Gastrocnemius medialis (tissue), 4 donors: ENCODE data around the gene CLCN3. TPM values are rescaled to one million over a fixed set of nuclear protein-coding genes. Genes with fewer than 3 reads are reported as not detected.

ENCODE experiments used
- ATAC-seq, 2 donors: fragments of 150-250 bp; one replicate each; pipeline ENCODE4 v1.9.1; 2016
- DNase-seq, 2 donors: peaks; one replicate each; pipeline ENCODE4 v3.0.0-alpha.2; 2019
- H3K27ac ChIP-seq, 4 donors: fragments of 200-600 bp; sonication (generic); 1 replicate in 1 of 4; 2 replicates in 3 of 4; pipeline ENCODE4 v1.5.1; 2016 to 2018; ENCODE audit warnings: mild to moderate bottlenecking in 2 of 4, moderate library complexity in 1 of 4
- H3K27me3 ChIP-seq, 3 donors: fragments of 200-600 bp; sonication (generic) in 2 of 3; 1 replicate in 1 of 3; 2 replicates in 2 of 3; pipeline versions ENCODE4 v1.5.1 to v1.6.0; 2016 to 2019; ENCODE audit warnings: mild to moderate bottlenecking in 1 of 3, moderate library complexity in 1 of 3
- H3K36me3 ChIP-seq, 2 donors: fragments of 200-600 bp; sonication (generic) in 1 of 2; one replicate each; pipeline ENCODE4 v1.5.1; 2017 to 2018
- H3K4me1 ChIP-seq, 2 donors: fragments of 200-600 bp; sonication (generic) in 1 of 2; one replicate each; pipeline ENCODE4 v1.5.1; 2016 to 2017; ENCODE audit warnings: mild to moderate bottlenecking in 2 of 2
- H3K4me3 ChIP-seq, 4 donors: fragments of 200-600 bp; sonication (generic) in 3 of 4; 1 replicate in 1 of 4; 2 replicates in 3 of 4; pipeline ENCODE4 v1.5.1; 2016 to 2019; ENCODE audit warnings: mild to moderate bottlenecking in 2 of 4
- H3K9me3 ChIP-seq, 3 donors: fragments of 200-600 bp; sonication (generic) in 2 of 3; 1 replicate in 1 of 3; 2 replicates in 2 of 3; pipeline ENCODE4 v1.5.1; 2016 to 2019
- CTCF ChIP-seq, 5 experiments: fragments of 450-650 bp in 3 of 5; fragments of 200-600 bp in 2 of 5; sonication (generic) in 2 of 5; IDR thresholded peaks in 4 of 5; conservative IDR thresholded peaks in 1 of 5; 1 replicate in 4 of 5; 2 replicates in 1 of 5; pipeline ENCODE4 v1.5.1; 2016 to 2019; ENCODE audit warnings: antibody characterized with exemption in 5 of 5, mild to moderate bottlenecking in 3 of 5, moderate library complexity in 3 of 5
- POLR2A ChIP-seq, 2 donors: fragments of 450-650 bp; IDR thresholded peaks; one replicate each; pipeline ENCODE4 v1.6.1; 2017; ENCODE audit warnings: antibody characterized with exemption in 2 of 2, mild to moderate bottlenecking in 2 of 2, moderate library complexity in 2 of 2
- in situ Hi-C, 4 donors: fragments of 200-750 bp; cut with MboI; loops; one replicate each; pipeline versions ENCODE4 v1.15.0 to v1.8.0; 2017; ENCODE audit warnings: low sequenced_read_pairs in 4 of 4
- intact Hi-C: fragments of 100-400 bp; cut with DNase I; formaldehyde crosslinking; loops from one replicate; pipeline ENCODE4 v1.15.1; 2023; ENCODE audit warnings: low total_unique reads
- total RNA-seq, 4 donors: library from RNA; depleted of rRNA; stranded (reverse); fragments of >200 nt; gene quantifications; one replicate each; pipeline versions ENCODE4 v1.1.0 to v1.2.3, GENCODE V29; 2016

Gene CLCN3
- total RNA-seq, 4 donors from 2014 or later: 18.7 to 24.8 (median 20.5) TPM

DNA sequence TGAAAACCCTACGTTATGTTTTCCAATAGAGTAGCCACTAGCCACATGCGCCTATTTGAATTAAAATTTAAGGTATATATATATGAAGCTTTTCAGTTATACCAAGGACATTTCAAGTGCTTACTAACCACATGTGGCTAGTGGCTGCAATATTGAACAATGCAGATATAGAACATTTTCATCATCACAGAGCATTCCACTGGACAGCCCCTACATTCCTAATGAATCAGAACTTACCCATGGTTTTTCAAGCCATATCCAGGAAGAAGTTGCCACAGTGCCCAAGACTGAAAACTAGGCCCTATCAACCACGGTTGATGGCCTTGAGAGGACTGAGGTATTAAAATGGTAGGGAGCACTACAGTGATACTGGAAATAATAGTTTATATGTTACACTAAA, 37.7 kb upstream of the CLCN3 start:
- Histone ChIP-seq H3K4me3 (no peak overlapping the region), H3K27me3 (no peaks in the 10 kb centered on the region), H3K36me3 (peaks cover 2 to 39% of the 10 kb centered on the region in 2 donors), H3K27ac (no peak overlapping the region), H3K9me3 (no peaks in the 10 kb centered on the region), H3K4me1 (no peaks in the 10 kb centered on the region)
- ATAC-seq (no peak), DNase-seq (no peak)
- intact Hi-C loops: no loop called here
- in situ Hi-C loops: no loop called here
- TF ChIP-seq CTCF (IDR thresholded peaks at IDR 0.05 in 4 of 5, conservative IDR thresholded peaks at IDR 0.05 in 1 of 5) (no peak), POLR2A (IDR thresholded peaks at IDR 0.05) (no peak)

DNA sequence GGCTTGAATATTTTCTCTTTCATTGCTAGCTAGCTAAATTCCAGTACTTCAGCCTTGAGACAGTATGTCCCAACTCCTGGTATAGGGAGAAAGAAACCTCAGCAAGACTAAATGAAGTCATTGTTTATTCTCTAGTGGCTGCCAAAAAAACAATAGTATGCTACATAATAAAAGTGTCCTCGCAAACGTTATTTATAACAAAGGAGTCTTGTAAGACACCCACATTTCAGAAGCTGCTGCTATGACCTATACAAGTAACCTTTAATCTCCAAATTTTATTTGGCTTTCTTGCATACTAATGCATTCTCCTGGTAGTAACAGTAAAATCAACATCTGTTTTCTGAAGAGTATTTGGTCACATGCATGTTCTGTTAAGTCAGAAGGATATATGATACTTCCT, 36.8 kb upstream of the CLCN3 start:
- in situ Hi-C loops (no loop called here), intact Hi-C loops (no loop called here)
- TF ChIP-seq POLR2A (IDR thresholded peaks at IDR 0.05): no peak
- no peak for TF ChIP-seq CTCF (IDR thresholded peaks at IDR 0.05 in 4 of 5, conservative IDR thresholded peaks at IDR 0.05 in 1 of 5)
- H3K4me3 ChIP-seq: no peak overlapping the region
- no peaks in the 10 kb centered on the region for H3K4me1 ChIP-seq
- ATAC-seq (no peak), DNase-seq (no peak)
- H3K36me3 ChIP-seq: peaks cover 2 to 48% of the 10 kb centered on the region in 2 donors
- H3K27ac ChIP-seq: no peak overlapping the region
- no peaks in the 10 kb centered on the region for H3K9me3 ChIP-seq
- H3K27me3 ChIP-seq: no peaks in the 10 kb centered on the region

- Histone ChIP-seq H3K36me3 (peaks cover 0 to 31% of the 10 kb centered on the region in 2 donors), H3K4me3 (no peak overlapping the region), H3K9me3 (no peaks in the 10 kb centered on the region), H3K27ac (no peak overlapping the region), H3K27me3 (no peaks in the 10 kb centered on the region), H3K4me1 (no peaks in the 10 kb centered on the region)
- intact Hi-C loops: no loop called here
- in situ Hi-C loops: no loop called here
- TF ChIP-seq CTCF (IDR thresholded peaks at IDR 0.05 in 4 of 5, conservative IDR thresholded peaks at IDR 0.05 in 1 of 5) (no peak), POLR2A (IDR thresholded peaks at IDR 0.05) (no peak)
- DNase-seq: no peak
- no peak for ATAC-seq
Measured at GRCh38 chr4:169593050-169593560, 27.3 kb upstream of the CLCN3 start.

GRCh38 chr4:169594560-169595195, 25.7 kb upstream of the CLCN3 start:
- intact Hi-C loops: no loop called here
- Histone ChIP-seq H3K27me3 (no peaks in the 10 kb centered on the region), H3K4me1 (no peaks in the 10 kb centered on the region), H3K27ac (no peak overlapping the region), H3K9me3 (no peaks in the 10 kb centered on the region), H3K4me3 (no peak overlapping the region), H3K36me3 (peaks cover 0 to 19% of the 10 kb centered on the region in 2 donors)
- ATAC-seq: no peak
- in situ Hi-C loops: no loop called here
- DNase-seq: no peak
- TF ChIP-seq POLR2A (IDR thresholded peaks at IDR 0.05): no peak

- H3K36me3 ChIP-seq: peaks cover 0 to 17% of the 10 kb centered on the region in 2 donors
- DNase-seq (no peak), ATAC-seq (no peak)
- intact Hi-C loops (no loop called here), in situ Hi-C loops (loop anchor here in 3 of 4 donors (25.0 kb wide), 2 partner anchors 111 to 436 kb away; partner anchors contain the start of gene MFAP3L (in 3 of the 3))
- H3K27me3 ChIP-seq: no peaks in the 10 kb centered on the region
- H3K27ac ChIP-seq: no peak overlapping the region
- no peaks in the 10 kb centered on the region for H3K4me1 ChIP-seq
- H3K4me3 ChIP-seq: no peak overlapping the region
- TF ChIP-seq CTCF (IDR thresholded peaks at IDR 0.05 in 4 of 5, conservative IDR thresholded peaks at IDR 0.05 in 1 of 5) (no peak), POLR2A (IDR thresholded peaks at IDR 0.05) (no peak)
- no peaks in the 10 kb centered on the region for H3K9me3 ChIP-seq
Measured at GRCh38 chr4:169601016-169601771, 19.2 kb upstream of the CLCN3 start.
